LNCaP clone FGC (cell line): ENCODE results near the gene ATP11A.

Source experiments
- DNase-seq: peaks from one replicate; pipeline ENCODE4 v3.0.0-alpha.2; 2011; ENCODE audit warnings: low read depth
- H3K4me3 ChIP-seq: 2 replicates; pipeline ENCODE4 v1.5.1; 2011; ENCODE audit warnings: mild to moderate bottlenecking, low read depth, low read length, control low read depth
- CTCF ChIP-seq: IDR thresholded peaks from 2 replicates; pipeline ENCODE4 v1.5.1; 2012; ENCODE audit warnings: mild to moderate bottlenecking; ENCODE audit not compliant: control insufficient read depth, insufficient read depth; ENCODE audit errors: extremely low read depth

ATP11A gene

GRCh38 chr13:112716841-112717520 lies 27.1 kb downstream of the ATP11A start:
- H3K4me3 ChIP-seq = no peak overlapping the region
- no peak for DNase-seq
- no peak for TF ChIP-seq CTCF

- H3K4me3 ChIP-seq = no peak overlapping the region
- no peak for TF ChIP-seq CTCF
- DNase-seq = no peak
These were observed 28.5 kb downstream of the ATP11A start for GRCh38 chr13:112718318-112718717.

GRCh38 chr13:112719016-112719415 lies 29.2 kb downstream of the ATP11A start:
- no peak overlapping the region for H3K4me3 ChIP-seq
- no peak for DNase-seq
- no peak for TF ChIP-seq CTCF

GRCh38 chr13:112719556-112719955 lies 29.7 kb downstream of the ATP11A start:
- no peak for TF ChIP-seq CTCF
- DNase-seq = no peak
- H3K4me3 ChIP-seq = no peak overlapping the region

GRCh38 chr13:112720251-112720650 lies 30.4 kb downstream of the ATP11A start:
- DNase-seq = no peak
- no peak overlapping the region for H3K4me3 ChIP-seq
- TF ChIP-seq CTCF = no peak

- H3K4me3 ChIP-seq = no peak overlapping the region
- TF ChIP-seq CTCF = no peak
- DNase-seq = no peak
These were observed 31.0 kb downstream of the ATP11A start for GRCh38 chr13:112720814-112721197.
